Measurements from ENCODE around the gene SPRR2B.

SPRR2B gene

GRCh38 chr1:153087652-153088051 lies 16.2 kb upstream of the SPRR2B start:
- TF ChIP-seq REST (IDR thresholded peaks at IDR 0.05; ENCODE audit: insufficient read depth in 1 of 2, low read depth in 2 of 2, low read length in 2 of 2) (no peak), POLR2AphosphoS5 (IDR thresholded peaks at IDR 0.05; ENCODE audit: low read depth, low read length) (no peak), SIN3A (IDR thresholded peaks at IDR 0.05; ENCODE audit: borderline replicate concordance, insufficient read depth, low read length) (no peak), TAF1 (IDR thresholded peaks at IDR 0.05; ENCODE audit: borderline replicate concordance, insufficient read depth, low read length) (no peak), FOXP2 (optimal IDR thresholded peaks at IDR 0.05; ENCODE audit: borderline replicate concordance, extremely low read depth, extremely low read length, insufficient read depth) (no peak)

- no peak for TF ChIP-seq REST (IDR thresholded peaks at IDR 0.05; ENCODE audit: insufficient read depth in 1 of 2, low read depth in 2 of 2, low read length in 2 of 2)
Observed at GRCh38 chr1:153081736-153082135, 10.3 kb upstream of the SPRR2B start.

GRCh38 chr1:153072806-153073726 lies 1.7 kb upstream of the SPRR2B start:
- TF ChIP-seq FOXP2 (optimal IDR thresholded peaks at IDR 0.05; ENCODE audit: borderline replicate concordance, extremely low read depth, extremely low read length, insufficient read depth), result no peak

GRCh38 chr1:153070243-153070642 lies 1.2 kb downstream of the SPRR2B start:
- no peak for TF ChIP-seq SIN3A (IDR thresholded peaks at IDR 0.05; ENCODE audit: borderline replicate concordance, insufficient read depth, low read length)
- no peak for TF ChIP-seq REST (IDR thresholded peaks at IDR 0.05; ENCODE audit: insufficient read depth in 1 of 2, low read depth in 2 of 2, low read length in 2 of 2)
- no peak for TF ChIP-seq POLR2AphosphoS5 (IDR thresholded peaks at IDR 0.05; ENCODE audit: low read depth, low read length)
- no peak for TF ChIP-seq FOXP2 (optimal IDR thresholded peaks at IDR 0.05; ENCODE audit: borderline replicate concordance, extremely low read depth, extremely low read length, insufficient read depth)
- no peak for TF ChIP-seq TAF1 (IDR thresholded peaks at IDR 0.05; ENCODE audit: borderline replicate concordance, insufficient read depth, low read length)

- TF ChIP-seq TAF1 (IDR thresholded peaks at IDR 0.05; ENCODE audit: borderline replicate concordance, insufficient read depth, low read length) (no peak), FOXP2 (optimal IDR thresholded peaks at IDR 0.05; ENCODE audit: borderline replicate concordance, extremely low read depth, extremely low read length, insufficient read depth) (no peak), POLR2AphosphoS5 (IDR thresholded peaks at IDR 0.05; ENCODE audit: low read depth, low read length) (no peak), SIN3A (IDR thresholded peaks at IDR 0.05; ENCODE audit: borderline replicate concordance, insufficient read depth, low read length) (no peak), REST (IDR thresholded peaks at IDR 0.05; ENCODE audit: insufficient read depth in 1 of 2, low read depth in 2 of 2, low read length in 2 of 2) (no peak)
Observed at GRCh38 chr1:153058826-153059784, 12.3 kb downstream of the SPRR2B start.

All from PFSK-1 (cell line).